ENCODE data around the gene SLC16A3.
"Not testable (repeated sequence)": the region's sequence is repeated elsewhere in the genome, so short reads cannot be mapped to it uniquely, and the experiment has no call there.

Gene SLC16A3

GRCh38 chr17:82187500-82187899, 41.3 kb upstream of the SLC16A3 start:
- TF ChIP-seq ZFX (IDR thresholded peaks at IDR 0.05; ENCODE audit: borderline replicate concordance) (no peak), CTCF (IDR thresholded peaks at IDR 0.05) (no peak)
- no peak overlapping the region for H3K27ac ChIP-seq

GRCh38 chr17:82188001-82188961, 40.6 kb upstream of the SLC16A3 start:
- TF ChIP-seq ZFX (IDR thresholded peaks at IDR 0.05; ENCODE audit: borderline replicate concordance), result no peak
- no peak for TF ChIP-seq CTCF (IDR thresholded peaks at IDR 0.05)
- no peak overlapping the region for H3K27ac ChIP-seq

- not testable (repeated sequence) for H3K27ac ChIP-seq
These were observed 35.8 kb upstream of the SLC16A3 start for GRCh38 chr17:82193050-82193449.

- H3K27ac ChIP-seq, result no peak overlapping the region
- TF ChIP-seq ZFX (IDR thresholded peaks at IDR 0.05; ENCODE audit: borderline replicate concordance), result no peak
- no peak for TF ChIP-seq CTCF (IDR thresholded peaks at IDR 0.05)
These were observed 35.2 kb upstream of the SLC16A3 start for GRCh38 chr17:82193520-82194220.

- H3K27ac ChIP-seq, result no peak overlapping the region
- TF ChIP-seq CTCF (IDR thresholded peaks at IDR 0.05) (no peak), ZFX (IDR thresholded peaks at IDR 0.05; ENCODE audit: borderline replicate concordance) (no peak)
These were observed 34.1 kb upstream of the SLC16A3 start for GRCh38 chr17:82194765-82195164.

GRCh38 chr17:82195675-82196672, 32.9 kb upstream of the SLC16A3 start:
- no peak overlapping the region for H3K27ac ChIP-seq
- TF ChIP-seq CTCF (IDR thresholded peaks at IDR 0.05) (no peak), ZFX (IDR thresholded peaks at IDR 0.05; ENCODE audit: borderline replicate concordance) (no peak)

GRCh38 chr17:82198092-82198491, 30.8 kb upstream of the SLC16A3 start:
- H3K27ac ChIP-seq, result no peak overlapping the region
- TF ChIP-seq ZFX (IDR thresholded peaks at IDR 0.05; ENCODE audit: borderline replicate concordance), result no peak
- no peak for TF ChIP-seq CTCF (IDR thresholded peaks at IDR 0.05)
